Suprapubic skin (tissue), 4 donors: ENCODE data around the gene KANSL3.

Experiments used
- CTCF ChIP-seq, 2 donors: fragments of 200-600 bp in 1 of 2; fragments of 450-650 bp in 1 of 2; sonication (generic) in 1 of 2; IDR thresholded peaks; one replicate each; pipeline ENCODE4 v1.5.1; 2016 to 2019; ENCODE audit warnings: antibody characterized with exemption in 2 of 2, mild to moderate bottlenecking in 1 of 2, moderate library complexity in 1 of 2
- EP300 ChIP-seq: sonication (generic); formaldehyde crosslinking; IDR thresholded peaks from one replicate; pipeline ENCODE4 v1.6.1; 2017; ENCODE audit warnings: antibody characterized with exemption
- POLR2A ChIP-seq, 2 donors: fragments of 450-650 bp; IDR thresholded peaks; one replicate each; pipeline ENCODE4 v1.6.1; 2017; ENCODE audit warnings: antibody characterized with exemption in 2 of 2, mild to moderate bottlenecking in 2 of 2, moderate library complexity in 2 of 2
- POLR2AphosphoS5 ChIP-seq, 3 donors: sonication (generic); formaldehyde crosslinking; IDR thresholded peaks; one replicate each; pipeline ENCODE4 v1.6.1; 2017; ENCODE audit warnings: antibody characterized with exemption in 3 of 3

GRCh38 chr2:96669539-96670215, 31.6 kb upstream of the KANSL3 start:
- TF ChIP-seq POLR2A (IDR thresholded peaks at IDR 0.05) (no peak), CTCF (IDR thresholded peaks at IDR 0.05) (no peak), EP300 (no peak), POLR2AphosphoS5 (IDR thresholded peaks at IDR 0.05) (no peak)
